Measurements from ENCODE around the gene ETFA. TPM values are rescaled to one million over a fixed set of nuclear protein-coding genes. Genes with fewer than 3 reads are reported as not detected.

ETFA gene
- total RNA-seq, 1 donor from 2014 or later: 112 TPM

DNA sequence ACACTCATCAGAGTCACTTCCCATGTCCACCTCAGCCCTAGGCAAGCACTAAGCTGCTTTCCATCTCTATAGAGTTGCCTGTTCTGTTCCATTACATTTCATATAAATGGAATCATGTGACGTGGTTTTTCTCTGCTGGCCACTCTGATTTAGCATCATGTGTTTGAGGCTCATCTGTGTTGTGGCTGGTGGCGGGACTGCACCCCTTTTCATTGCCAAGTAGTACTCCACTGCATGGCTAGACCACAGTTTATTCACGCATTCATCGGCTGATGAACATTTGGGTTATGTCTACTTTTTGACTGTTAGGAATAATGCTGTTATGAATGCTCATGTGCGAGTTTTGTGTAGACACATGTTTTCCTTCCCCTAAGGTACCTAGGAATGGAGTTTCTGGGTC, 136.6 kb downstream of the ETFA start:
- ATAC-seq (ENCODE audit: low read depth): no peak
- no peak for DNase-seq
- no peak overlapping the region for H3K27ac Mint-ChIP-seq
- H3K27me3 Mint-ChIP-seq: peaks cover 19% of the 10 kb centered on the region
- ChIA-PET CTCF (no interaction called here), POLR2A (no interaction called here)
- peaks cover 2% of the 10 kb centered on the region for H3K9me3 Mint-ChIP-seq
- TF ChIP-seq, protein P1, sequence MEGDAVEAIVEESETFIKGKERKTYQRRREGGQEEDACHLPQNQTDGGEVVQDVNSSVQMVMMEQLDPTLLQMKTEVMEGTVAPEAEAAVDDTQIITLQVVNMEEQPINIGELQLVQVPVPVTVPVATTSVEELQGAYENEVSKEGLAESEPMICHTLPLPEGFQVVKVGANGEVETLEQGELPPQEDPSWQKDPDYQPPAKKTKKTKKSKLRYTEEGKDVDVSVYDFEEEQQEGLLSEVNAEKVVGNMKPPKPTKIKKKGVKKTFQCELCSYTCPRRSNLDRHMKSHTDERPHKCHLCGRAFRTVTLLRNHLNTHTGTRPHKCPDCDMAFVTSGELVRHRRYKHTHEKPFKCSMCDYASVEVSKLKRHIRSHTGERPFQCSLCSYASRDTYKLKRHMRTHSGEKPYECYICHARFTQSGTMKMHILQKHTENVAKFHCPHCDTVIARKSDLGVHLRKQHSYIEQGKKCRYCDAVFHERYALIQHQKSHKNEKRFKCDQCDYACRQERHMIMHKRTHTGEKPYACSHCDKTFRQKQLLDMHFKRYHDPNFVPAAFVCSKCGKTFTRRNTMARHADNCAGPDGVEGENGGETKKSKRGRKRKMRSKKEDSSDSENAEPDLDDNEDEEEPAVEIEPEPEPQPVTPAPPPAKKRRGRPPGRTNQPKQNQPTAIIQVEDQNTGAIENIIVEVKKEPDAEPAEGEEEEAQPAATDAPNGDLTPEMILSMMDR (IDR thresholded peaks at IDR 0.05): no peak
- no peaks in the 10 kb centered on the region for H3K36me3 Mint-ChIP-seq (ENCODE audit: low read depth)
- intact Hi-C loops (cut with micrococcal nuclease): no loop called here
- H3K4me3 Mint-ChIP-seq: no peak overlapping the region
- no peaks in the 10 kb centered on the region for H3K4me1 Mint-ChIP-seq

DNA sequence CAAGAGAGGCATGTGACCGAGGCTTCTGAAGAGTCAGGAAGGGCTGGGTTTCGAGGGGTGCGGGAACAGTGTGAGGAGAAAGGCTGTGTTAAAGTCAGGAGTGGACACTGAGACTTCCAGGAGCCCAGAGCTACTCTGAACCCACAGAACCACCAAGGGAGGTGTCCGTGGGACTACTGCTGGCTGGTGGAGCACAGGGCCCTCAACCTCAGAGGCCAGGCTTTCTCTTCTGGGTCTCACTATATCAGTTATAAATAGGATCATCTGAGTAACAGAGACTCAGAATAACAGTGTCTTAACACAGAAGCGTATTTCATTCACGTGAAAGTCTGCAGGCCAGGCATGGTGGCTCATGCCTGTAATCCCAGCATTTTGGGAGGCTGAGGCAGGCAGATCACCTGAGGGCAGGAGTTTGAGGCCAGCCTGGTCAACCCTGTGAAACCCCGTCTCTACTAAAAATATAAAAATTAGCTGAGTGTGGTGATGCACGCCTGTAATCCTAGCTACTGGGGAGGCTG, 137.9 kb downstream of the ETFA start:
- intact Hi-C loops (cut with micrococcal nuclease): no loop called here
- Mint-ChIP-seq H3K36me3 (ENCODE audit: low read depth) (no peaks in the 10 kb centered on the region), H3K27ac (no peak overlapping the region), H3K9me3 (peaks cover 2% of the 10 kb centered on the region), H3K4me1 (no peaks in the 10 kb centered on the region), H3K27me3 (peaks cover 13% of the 10 kb centered on the region), H3K4me3 (no peak overlapping the region)
- TF ChIP-seq, protein P1 (IDR thresholded peaks at IDR 0.05): no peak
- DNase-seq (no peak), ATAC-seq (ENCODE audit: low read depth) (no peak)
- ChIA-PET POLR2A (no interaction called here), CTCF (no interaction called here)

DNA sequence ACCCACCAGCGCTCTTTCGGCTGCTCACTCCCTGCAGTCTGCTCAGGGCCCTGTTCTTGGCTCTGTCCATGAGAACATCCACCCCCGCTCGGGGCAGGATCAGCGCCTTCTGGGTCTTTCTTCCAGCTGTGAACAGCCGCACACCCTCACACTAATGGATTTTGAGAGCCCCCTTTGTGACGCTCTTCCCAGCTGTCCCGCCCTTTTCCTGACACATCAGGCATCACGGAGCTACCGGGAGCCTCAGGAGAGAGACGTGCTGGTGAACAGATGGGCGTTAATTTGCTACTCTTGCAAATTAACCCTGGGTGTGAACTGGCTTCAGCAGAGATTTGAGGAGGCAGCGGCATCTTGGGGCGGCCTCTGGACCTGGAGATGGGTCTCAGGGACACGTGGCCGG, 138.5 kb downstream of the ETFA start:
- Mint-ChIP-seq H3K4me1 (no peaks in the 10 kb centered on the region), H3K9me3 (peaks cover 2% of the 10 kb centered on the region), H3K36me3 (ENCODE audit: low read depth) (no peaks in the 10 kb centered on the region), H3K27ac (no peak overlapping the region), H3K27me3 (peaks cover 8% of the 10 kb centered on the region), H3K4me3 (no peak overlapping the region)
- ChIA-PET CTCF (no interaction called here), POLR2A (no interaction called here)
- DNase-seq (no peak), ATAC-seq (ENCODE audit: low read depth) (no peak)
- TF ChIP-seq, protein P1 (IDR thresholded peaks at IDR 0.05): no peak
- intact Hi-C loops (cut with micrococcal nuclease): no loop called here

DNA sequence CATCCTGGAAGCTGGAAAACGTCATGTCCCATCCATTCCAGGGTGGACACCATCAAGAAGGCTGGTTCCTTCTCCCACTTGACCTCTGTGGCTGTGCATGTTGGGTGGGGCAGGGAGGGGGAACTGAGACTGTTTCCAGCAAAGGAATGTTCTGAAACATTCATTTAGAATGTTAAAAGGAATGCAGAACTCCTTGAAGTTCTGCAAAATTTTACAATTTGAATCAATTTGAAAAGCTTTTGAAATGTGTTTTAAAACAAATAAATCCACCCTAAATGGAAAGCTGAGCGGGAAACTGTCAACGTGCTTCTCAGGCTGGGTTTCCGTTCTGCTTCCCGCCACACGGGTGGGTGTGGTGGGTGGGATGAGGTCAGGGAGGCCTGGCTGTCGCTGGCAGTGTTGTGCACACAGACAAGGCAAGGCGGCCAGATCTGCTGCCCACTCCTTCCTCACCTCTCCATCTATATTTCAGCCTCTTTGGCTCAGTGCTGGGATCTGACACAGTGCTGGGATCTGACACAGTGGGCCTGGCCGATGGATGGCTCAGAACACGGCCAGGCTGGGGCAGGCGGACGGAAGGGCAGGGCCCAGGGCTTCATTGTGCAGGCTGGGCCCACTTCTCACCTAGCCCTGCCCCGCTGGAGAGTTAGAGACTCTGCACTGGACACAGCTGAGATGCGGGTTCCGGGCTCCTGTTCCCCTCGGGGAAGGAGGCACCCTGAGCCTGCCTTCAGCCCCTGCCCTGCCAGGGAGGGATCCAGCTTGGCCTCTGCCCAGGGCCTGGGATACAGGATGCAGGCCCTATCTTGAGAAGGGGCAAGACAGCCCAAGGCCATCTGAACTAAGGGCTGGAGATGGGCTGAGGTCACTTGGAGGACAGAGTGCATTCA, 141.1 kb downstream of the ETFA start:
- no peak overlapping the region for H3K4me3 Mint-ChIP-seq
- no peak overlapping the region for H3K27ac Mint-ChIP-seq
- no peaks in the 10 kb centered on the region for H3K36me3 Mint-ChIP-seq (ENCODE audit: low read depth)
- H3K27me3 Mint-ChIP-seq: peaks cover 6% of the 10 kb centered on the region
- intact Hi-C loops (cut with micrococcal nuclease): no loop called here
- no peak for DNase-seq
- no peak for ATAC-seq (ENCODE audit: low read depth)
- POLR2A ChIA-PET: no interaction called here
- H3K4me1 Mint-ChIP-seq: no peaks in the 10 kb centered on the region
- TF ChIP-seq, protein P1 (IDR thresholded peaks at IDR 0.05): no peak
- peaks cover 2% of the 10 kb centered on the region for H3K9me3 Mint-ChIP-seq
- CTCF ChIA-PET: no interaction called here

DNA sequence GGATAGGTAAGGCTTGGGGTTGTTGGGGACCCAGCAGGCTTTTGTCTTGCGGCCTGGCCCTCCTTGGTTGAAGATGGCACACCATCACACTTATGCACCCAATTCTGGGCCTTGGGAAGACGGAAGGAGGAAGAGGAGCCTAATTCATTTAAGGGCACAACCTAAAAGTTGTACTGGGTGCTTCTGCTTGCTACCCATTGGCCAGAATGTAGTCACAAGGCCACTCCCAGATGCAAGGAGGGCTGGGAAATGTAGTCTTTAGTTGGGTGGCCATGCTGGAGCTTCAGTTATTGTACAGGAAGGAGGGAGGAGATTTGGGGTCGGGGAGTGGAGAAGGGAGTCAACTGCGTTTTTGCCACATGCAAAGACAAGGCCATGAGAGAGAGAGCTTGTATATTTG, 142.3 kb downstream of the ETFA start:
- TF ChIP-seq, protein P1 (IDR thresholded peaks at IDR 0.05): no peak
- Mint-ChIP-seq H3K27me3 (peaks cover 6% of the 10 kb centered on the region), H3K9me3 (peaks cover 2% of the 10 kb centered on the region), H3K36me3 (ENCODE audit: low read depth) (no peaks in the 10 kb centered on the region), H3K4me3 (no peak overlapping the region), H3K4me1 (no peaks in the 10 kb centered on the region), H3K27ac (no peak overlapping the region)
- DNase-seq (no peak), ATAC-seq (ENCODE audit: low read depth) (no peak)
- intact Hi-C loops (cut with micrococcal nuclease): no loop called here
- ChIA-PET POLR2A (no interaction called here), CTCF (no interaction called here)
